ENCODE data around the gene CAPNS2.
"Not testable (repeated sequence)": the region's sequence is repeated elsewhere in the genome, so short reads cannot be mapped to it uniquely, and the experiment has no call there.

CAPNS2 gene

GRCh38 chr16:55605754-55606336 is 39.4 kb downstream of the CAPNS2 start:
- Histone ChIP-seq H3K27ac (ENCODE audit: low read depth, low read length) (no peak overlapping the region), H3K36me3 (ENCODE audit: insufficient read depth, low read length) (no peaks in the 10 kb centered on the region), H3K27me3 (ENCODE audit: control insufficient read depth in 1 of 2, insufficient read depth in 2 of 2, low read length in 2 of 2) (no peaks in the 10 kb centered on the region), H3K9me3 (ENCODE audit: low read length) (no peaks in the 10 kb centered on the region), H3K4me1 (ENCODE audit: insufficient read depth, low read length) (peaks cover 13% of the 10 kb centered on the region), H3K4me3 (ENCODE audit: low read depth in 1 of 2, low read length in 2 of 2) (no peak overlapping the region), H3K9ac (ENCODE audit: low read length) (no peak overlapping the region)

GRCh38 chr16:55613613-55614335 is 47.3 kb downstream of the CAPNS2 start:
- no peaks in the 10 kb centered on the region for H3K9me3 ChIP-seq (ENCODE audit: low read length)
- no peak overlapping the region for H3K9ac ChIP-seq (ENCODE audit: low read length)
- H3K4me1 ChIP-seq (ENCODE audit: insufficient read depth, low read length): no peaks in the 10 kb centered on the region
- no peaks in the 10 kb centered on the region for H3K36me3 ChIP-seq (ENCODE audit: insufficient read depth, low read length)
- no peaks in the 10 kb centered on the region for H3K27me3 ChIP-seq (ENCODE audit: control insufficient read depth in 1 of 2, insufficient read depth in 2 of 2, low read length in 2 of 2)
- H3K27ac ChIP-seq (ENCODE audit: low read depth, low read length): no peak overlapping the region
- no peak overlapping the region for H3K4me3 ChIP-seq (ENCODE audit: low read depth in 1 of 2, low read length in 2 of 2)

DNA sequence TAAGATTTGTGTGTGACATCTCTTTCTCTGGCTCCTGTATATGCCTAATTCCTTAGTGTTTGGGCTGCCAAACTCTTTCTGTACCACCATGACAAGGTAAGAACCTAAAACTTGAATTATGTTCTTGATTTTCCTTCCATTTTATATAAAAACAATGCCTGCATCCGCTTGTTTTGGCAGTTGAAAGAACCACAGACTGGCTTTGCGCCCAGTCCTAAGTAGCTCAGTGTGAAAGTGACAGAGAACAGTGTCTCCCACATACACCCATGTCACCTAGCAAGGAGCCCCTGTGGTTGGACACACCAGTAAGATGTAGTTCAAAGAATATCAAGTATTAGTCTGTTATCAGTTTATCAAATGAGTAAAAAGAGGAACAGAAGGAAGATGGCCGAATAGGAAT is 48.6 kb downstream of the CAPNS2 start:
- H3K9ac ChIP-seq (ENCODE audit: low read length): no peak overlapping the region
- H3K27ac ChIP-seq (ENCODE audit: low read depth, low read length): no peak overlapping the region
- H3K36me3 ChIP-seq (ENCODE audit: insufficient read depth, low read length): no peaks in the 10 kb centered on the region
- no peaks in the 10 kb centered on the region for H3K27me3 ChIP-seq (ENCODE audit: control insufficient read depth in 1 of 2, insufficient read depth in 2 of 2, low read length in 2 of 2)
- no peaks in the 10 kb centered on the region for H3K4me1 ChIP-seq (ENCODE audit: insufficient read depth, low read length)
- no peaks in the 10 kb centered on the region for H3K9me3 ChIP-seq (ENCODE audit: low read length)
- no peak overlapping the region for H3K4me3 ChIP-seq (ENCODE audit: low read depth in 1 of 2, low read length in 2 of 2)

- not testable (repeated sequence) for H3K36me3 ChIP-seq (ENCODE audit: insufficient read depth, low read length); H3K9me3 ChIP-seq (ENCODE audit: low read length); H3K4me1 ChIP-seq (ENCODE audit: insufficient read depth, low read length); H3K4me3 ChIP-seq (ENCODE audit: low read depth in 1 of 2, low read length in 2 of 2); H3K9ac ChIP-seq (ENCODE audit: low read length); H3K27me3 ChIP-seq (ENCODE audit: control insufficient read depth in 1 of 2, insufficient read depth in 2 of 2, low read length in 2 of 2); H3K27ac ChIP-seq (ENCODE audit: low read depth, low read length)
Measured at GRCh38 chr16:55615670-55616069, 49.2 kb downstream of the CAPNS2 start.

Measured in muscle layer of colon (tissue), 2 donors.